GM06990 (cell line): ENCODE data around the gene SBF1.

Source experiments
- DNase-seq: peaks from one replicate; pipeline ENCODE4 v3.0.0-alpha.2; 2011; ENCODE audit not compliant: insufficient read length; ENCODE audit errors: extremely low read depth
- H3K27me3 ChIP-seq: replicated peaks from 2 replicates; pipeline ENCODE4 v1.6.0; 2011; ENCODE audit warnings: low read length; ENCODE audit not compliant: control insufficient read depth, insufficient read depth
- H3K36me3 ChIP-seq: 2 replicates; pipeline ENCODE4 v1.5.1; 2011; ENCODE audit warnings: low read length; ENCODE audit not compliant: control insufficient read depth, insufficient read depth
- H3K4me3 ChIP-seq: replicated peaks from 2 replicates; pipeline ENCODE4 v1.5.1; 2011; ENCODE audit warnings: low read depth, mild to moderate bottlenecking, control low read depth, low read length
- TF ChIP-seq, protein P1 (sequence below): IDR thresholded peaks from 2 replicates; pipeline ENCODE4 v1.5.1; 2011; ENCODE audit warnings: low read length, control low read depth, mild to moderate bottlenecking, inconsistent platforms; ENCODE audit not compliant: insufficient read depth, poor library complexity, severe bottlenecking

Gene SBF1

DNA sequence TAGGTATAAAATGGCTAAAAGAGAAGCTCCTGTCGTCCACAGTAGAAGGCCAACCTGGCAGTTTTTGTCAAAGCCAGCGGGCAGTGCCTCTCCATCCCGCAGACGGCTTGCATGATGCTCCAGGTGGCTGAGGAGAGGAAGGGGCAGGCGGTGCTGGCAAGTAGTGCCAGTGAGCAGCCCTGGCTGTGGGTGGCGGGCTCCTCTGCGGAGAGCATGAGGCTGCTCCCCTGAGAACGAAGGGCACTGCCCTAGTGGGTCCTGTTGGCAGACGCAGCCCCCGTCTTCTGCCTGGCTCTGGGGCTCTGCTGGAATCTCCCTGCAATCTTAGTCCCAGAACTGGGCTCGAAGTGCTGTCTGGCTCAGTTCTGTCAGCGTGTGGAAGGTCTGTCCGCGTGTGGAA, 50.9 kb downstream of the SBF1 start:
- Histone ChIP-seq H3K27me3 (no peaks in the 10 kb centered on the region), H3K4me3 (no peak overlapping the region), H3K36me3 (peaks cover 40% of the 10 kb centered on the region)
- DNase-seq = no peak
- TF ChIP-seq, protein P1, sequence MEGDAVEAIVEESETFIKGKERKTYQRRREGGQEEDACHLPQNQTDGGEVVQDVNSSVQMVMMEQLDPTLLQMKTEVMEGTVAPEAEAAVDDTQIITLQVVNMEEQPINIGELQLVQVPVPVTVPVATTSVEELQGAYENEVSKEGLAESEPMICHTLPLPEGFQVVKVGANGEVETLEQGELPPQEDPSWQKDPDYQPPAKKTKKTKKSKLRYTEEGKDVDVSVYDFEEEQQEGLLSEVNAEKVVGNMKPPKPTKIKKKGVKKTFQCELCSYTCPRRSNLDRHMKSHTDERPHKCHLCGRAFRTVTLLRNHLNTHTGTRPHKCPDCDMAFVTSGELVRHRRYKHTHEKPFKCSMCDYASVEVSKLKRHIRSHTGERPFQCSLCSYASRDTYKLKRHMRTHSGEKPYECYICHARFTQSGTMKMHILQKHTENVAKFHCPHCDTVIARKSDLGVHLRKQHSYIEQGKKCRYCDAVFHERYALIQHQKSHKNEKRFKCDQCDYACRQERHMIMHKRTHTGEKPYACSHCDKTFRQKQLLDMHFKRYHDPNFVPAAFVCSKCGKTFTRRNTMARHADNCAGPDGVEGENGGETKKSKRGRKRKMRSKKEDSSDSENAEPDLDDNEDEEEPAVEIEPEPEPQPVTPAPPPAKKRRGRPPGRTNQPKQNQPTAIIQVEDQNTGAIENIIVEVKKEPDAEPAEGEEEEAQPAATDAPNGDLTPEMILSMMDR = no peak

DNA sequence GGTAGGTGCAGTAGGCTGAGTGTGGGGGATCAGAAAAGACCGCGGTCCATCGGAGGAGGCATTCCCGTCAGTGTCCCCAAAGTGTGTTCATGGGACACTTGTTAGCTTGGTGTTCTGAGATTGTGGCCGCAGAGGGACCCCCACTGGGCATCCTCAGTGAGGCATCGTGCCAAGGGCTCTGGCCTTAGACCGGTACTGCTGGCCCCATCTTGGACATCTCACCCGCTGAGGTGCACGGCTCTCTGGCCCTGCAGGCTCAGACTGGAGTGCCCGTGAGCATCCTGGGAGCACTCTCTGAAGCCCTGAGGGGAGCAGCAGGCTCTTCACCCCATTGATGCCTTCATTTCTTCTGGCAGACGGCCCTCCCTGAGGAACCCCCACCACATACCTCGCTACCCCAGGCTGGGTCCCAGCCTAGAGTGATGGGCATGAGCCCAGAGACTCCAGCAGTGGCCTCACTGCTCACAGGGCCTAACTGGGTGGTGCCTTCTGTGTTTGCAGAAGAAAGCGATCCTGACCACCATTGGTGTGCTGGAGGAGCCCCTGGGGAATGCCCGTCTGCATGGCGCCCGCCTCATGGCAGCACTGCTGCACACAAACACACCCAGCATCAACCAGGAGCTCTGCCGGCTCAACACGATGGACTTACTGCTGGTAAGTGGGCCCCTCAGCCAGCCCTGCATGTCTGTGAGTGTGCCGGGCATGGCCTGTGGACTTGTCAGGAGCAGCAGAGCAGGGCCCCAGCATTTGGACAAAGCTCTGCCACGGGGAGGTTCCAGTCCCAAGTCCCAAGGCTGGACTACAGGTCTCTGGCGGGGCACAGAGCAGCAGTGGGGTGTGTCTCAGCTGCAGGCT, 51.6 kb downstream of the SBF1 start:
- TF ChIP-seq, protein P1 = no peak
- no peaks in the 10 kb centered on the region for H3K27me3 ChIP-seq
- no peak for DNase-seq
- no peak overlapping the region for H3K4me3 ChIP-seq
- H3K36me3 ChIP-seq = peaks cover 41% of the 10 kb centered on the region

DNA sequence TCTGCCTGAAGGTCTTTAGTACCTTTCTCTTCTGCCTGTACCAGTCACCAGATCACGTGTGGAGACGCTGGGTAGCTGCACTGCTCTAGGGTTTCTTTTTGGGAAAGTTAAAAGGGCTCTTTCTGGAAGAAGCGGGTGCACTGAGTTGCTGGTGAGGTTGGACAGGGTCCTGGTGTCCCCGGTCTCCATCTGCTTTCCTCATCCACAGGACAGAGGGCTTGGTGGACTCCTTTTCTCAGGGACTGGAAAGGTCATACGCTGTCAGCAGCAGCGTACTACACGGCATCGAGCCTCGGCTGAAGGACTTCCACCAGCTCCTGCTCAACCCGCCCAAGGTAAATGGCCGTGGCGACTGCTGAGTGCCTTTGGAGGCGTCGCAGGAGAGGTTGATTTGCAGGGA, 52.8 kb downstream of the SBF1 start:
- DNase-seq = no peak
- TF ChIP-seq, protein P1 = no peak
- no peaks in the 10 kb centered on the region for H3K27me3 ChIP-seq
- no peak overlapping the region for H3K4me3 ChIP-seq
- peaks cover 44% of the 10 kb centered on the region for H3K36me3 ChIP-seq

DNA sequence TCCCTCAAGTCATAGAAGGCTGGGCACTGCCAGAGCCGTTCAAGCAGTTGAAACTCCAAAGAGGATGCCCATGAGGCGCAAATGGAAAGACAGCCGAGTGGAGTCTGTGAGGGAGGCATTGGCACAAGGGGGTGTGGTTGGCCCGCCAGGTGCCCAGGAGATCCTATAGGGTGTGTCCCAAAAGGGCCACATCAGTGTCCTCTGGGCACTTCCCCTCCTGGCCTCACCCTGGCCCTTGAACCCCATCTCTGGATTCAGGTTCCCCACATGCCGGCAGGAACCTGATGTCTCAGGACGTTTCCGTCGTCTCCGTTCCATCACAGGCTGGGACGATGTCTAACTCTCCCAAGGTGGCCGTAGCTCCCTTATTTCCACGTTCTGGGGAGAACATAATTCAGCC, 54.3 kb downstream of the SBF1 start:
- Histone ChIP-seq H3K27me3 (no peaks in the 10 kb centered on the region), H3K4me3 (no peak overlapping the region), H3K36me3 (peaks cover 50% of the 10 kb centered on the region)
- TF ChIP-seq, protein P1 = no peak
- DNase-seq = no peak

DNA sequence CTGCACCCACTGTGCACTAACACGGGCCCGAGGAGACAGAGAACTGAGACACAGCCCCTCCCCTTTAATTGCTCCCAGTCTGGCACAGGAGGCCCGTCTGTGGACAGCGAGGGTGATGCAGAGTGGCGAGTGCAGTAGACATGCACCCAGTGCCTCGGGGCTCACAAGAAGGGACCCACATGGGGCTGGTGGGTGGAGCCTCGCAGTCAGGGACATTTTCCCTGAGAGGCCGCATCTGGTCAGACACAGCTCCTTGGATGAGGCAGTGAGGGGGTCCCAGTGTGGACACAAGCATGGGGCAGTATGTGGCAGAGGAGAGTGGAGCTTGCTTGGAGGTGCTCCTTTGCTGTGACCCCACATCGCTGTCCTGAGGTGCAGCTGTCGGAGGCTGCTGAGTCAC, 54.8 kb downstream of the SBF1 start:
- H3K27me3 ChIP-seq = no peaks in the 10 kb centered on the region
- peaks cover 51% of the 10 kb centered on the region for H3K36me3 ChIP-seq
- no peak for DNase-seq
- TF ChIP-seq, protein P1 = no peak
- no peak overlapping the region for H3K4me3 ChIP-seq

DNA sequence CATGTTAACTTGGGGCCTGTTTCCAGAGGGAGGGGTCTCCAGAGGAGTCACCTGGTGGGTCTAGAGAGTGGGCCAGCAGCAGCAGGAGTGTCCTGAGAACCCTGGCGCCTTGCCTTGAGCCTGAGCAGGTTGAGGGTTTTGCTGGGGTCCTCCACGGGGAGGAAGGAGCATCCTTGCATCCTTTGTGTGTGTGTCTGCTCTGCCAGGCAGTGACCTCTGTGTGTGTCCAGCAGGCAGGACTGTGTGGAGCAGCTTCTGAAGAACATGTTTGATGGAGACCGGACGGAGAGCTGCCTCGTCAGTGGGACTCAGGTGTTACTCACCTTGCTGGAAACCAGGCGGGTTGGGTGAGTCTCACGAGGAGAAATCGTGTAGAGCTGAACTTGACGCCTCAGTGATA, 55.7 kb downstream of the SBF1 start:
- no peak for DNase-seq
- Histone ChIP-seq H3K27me3 (no peaks in the 10 kb centered on the region), H3K36me3 (peaks cover 58% of the 10 kb centered on the region), H3K4me3 (no peak overlapping the region)
- TF ChIP-seq, protein P1 = no peak
